ENCODE data around the gene GTF2IRD1. TPM values are rescaled to one million over a fixed set of nuclear protein-coding genes. Genes with fewer than 3 reads are reported as not detected.

The GTF2IRD1 gene
- total RNA-seq, 1 experiment from 2014 or later, result 42.9 TPM

DNA sequence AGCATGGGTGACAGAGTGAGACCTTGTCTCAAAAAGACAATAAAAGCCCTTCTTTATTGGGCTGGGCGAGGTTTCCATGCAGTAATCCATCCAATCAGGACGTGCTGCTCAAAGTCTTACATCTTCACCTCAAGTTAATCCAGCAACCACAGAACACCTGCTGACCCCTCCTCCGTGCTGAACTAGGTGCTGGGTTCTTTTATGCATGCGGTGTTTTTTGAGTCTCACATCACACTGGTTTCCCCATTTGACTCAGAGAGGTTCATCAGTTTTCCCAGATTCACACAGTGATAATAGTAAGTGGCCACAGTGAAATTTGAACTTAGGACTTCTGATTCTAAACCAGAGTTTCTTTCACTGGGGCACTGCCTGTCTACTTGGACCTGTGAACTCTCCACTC is 145.5 kb downstream of the GTF2IRD1 start (continued):
- TF ChIP-seq, protein P1, sequence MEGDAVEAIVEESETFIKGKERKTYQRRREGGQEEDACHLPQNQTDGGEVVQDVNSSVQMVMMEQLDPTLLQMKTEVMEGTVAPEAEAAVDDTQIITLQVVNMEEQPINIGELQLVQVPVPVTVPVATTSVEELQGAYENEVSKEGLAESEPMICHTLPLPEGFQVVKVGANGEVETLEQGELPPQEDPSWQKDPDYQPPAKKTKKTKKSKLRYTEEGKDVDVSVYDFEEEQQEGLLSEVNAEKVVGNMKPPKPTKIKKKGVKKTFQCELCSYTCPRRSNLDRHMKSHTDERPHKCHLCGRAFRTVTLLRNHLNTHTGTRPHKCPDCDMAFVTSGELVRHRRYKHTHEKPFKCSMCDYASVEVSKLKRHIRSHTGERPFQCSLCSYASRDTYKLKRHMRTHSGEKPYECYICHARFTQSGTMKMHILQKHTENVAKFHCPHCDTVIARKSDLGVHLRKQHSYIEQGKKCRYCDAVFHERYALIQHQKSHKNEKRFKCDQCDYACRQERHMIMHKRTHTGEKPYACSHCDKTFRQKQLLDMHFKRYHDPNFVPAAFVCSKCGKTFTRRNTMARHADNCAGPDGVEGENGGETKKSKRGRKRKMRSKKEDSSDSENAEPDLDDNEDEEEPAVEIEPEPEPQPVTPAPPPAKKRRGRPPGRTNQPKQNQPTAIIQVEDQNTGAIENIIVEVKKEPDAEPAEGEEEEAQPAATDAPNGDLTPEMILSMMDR (IDR thresholded peaks at IDR 0.05), result no peak
- TF ChIP-seq ZNF396 (CRISPR knock-in tag; IDR thresholded peaks at IDR 0.05; ENCODE audit: borderline replicate concordance) (no peak), NR3C1 (CRISPR knock-in tag; conservative IDR thresholded peaks at IDR 0.05; ENCODE audit: low read depth) (no peak)

DNA sequence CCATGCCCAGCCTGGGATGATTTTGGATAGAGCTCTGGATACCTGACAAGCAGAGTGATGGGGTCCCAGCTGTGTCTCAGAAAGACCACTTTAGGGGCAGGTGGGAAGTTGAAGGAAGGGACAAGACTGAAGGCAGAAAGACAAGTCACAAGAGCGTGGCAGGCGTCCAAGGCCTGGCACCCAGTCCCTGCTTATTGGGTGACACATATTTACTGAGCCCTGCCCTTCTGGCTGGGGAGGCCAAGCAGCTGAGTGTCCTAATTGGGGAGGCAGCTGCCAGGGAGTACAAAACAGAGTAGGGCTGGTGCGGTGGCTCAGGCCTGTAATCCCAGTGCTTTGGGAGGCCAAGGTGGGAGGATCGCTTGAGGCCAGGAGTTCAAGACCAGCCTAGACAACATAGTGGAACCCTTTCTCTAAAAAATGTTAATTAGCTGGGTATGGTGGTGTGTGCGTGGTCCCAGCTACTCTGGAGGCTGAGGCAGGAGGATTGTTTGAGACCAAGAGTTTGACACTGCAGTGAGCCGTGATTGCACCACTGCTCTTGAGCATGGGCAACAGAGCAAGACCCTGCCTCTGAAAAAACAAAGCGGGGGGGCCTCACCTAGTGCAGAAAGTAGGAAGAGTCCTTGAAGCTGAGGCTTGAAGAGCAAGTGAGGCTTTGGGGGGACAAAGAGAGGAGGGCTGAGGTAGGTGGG is 150.8 kb downstream of the GTF2IRD1 start:
- ATAC-seq, result no peak
- Mint-ChIP-seq H3K4me1 (peaks cover 8% of the 10 kb centered on the region), H3K4me3 (no peak overlapping the region), H3K27ac (0 out of 2 replicates have a peak overlapping the region, but pooled peaks have one; percentile 6), H3K36me3 (no peaks in the 10 kb centered on the region; the same call in 1 of the 2 replicates), H3K9me3 (no peaks in the 10 kb centered on the region), H3K27me3 (ENCODE audit: low read depth) (no peaks in the 10 kb centered on the region)
- DNase-seq (ENCODE audit: low spot score), result no peak
- ChIA-PET POLR2A (interaction anchor here (1.7 kb wide), 1 partner anchor 52 kb away, joined by 5 read pairs; no protein-coding TSS in a partner anchor), CTCF (interaction anchor here (1.2 kb wide), 1 partner anchor 199 kb away, joined by 3 read pairs; no protein-coding TSS in a partner anchor)
- no peak for TF ChIP-seq SMAD3 (CRISPR knock-in tag; IDR thresholded peaks at IDR 0.05; ENCODE audit: borderline replicate concordance)
- TF ChIP-seq, protein P2, sequence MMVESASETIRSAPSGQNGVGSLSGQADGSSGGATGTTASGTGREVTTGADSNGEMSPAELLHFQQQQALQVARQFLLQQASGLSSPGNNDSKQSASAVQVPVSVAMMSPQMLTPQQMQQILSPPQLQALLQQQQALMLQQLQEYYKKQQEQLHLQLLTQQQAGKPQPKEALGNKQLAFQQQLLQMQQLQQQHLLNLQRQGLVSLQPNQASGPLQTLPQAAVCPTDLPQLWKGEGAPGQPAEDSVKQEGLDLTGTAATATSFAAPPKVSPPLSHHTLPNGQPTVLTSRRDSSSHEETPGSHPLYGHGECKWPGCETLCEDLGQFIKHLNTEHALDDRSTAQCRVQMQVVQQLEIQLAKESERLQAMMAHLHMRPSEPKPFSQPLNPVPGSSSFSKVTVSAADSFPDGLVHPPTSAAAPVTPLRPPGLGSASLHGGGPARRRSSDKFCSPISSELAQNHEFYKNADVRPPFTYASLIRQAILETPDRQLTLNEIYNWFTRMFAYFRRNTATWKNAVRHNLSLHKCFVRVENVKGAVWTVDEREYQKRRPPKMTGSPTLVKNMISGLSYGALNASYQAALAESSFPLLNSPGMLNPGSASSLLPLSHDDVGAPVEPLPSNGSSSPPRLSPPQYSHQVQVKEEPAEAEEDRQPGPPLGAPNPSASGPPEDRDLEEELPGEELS (CRISPR knock-in tag; IDR thresholded peaks at IDR 0.05), result no peak
- TF ChIP-seq, protein P3, sequence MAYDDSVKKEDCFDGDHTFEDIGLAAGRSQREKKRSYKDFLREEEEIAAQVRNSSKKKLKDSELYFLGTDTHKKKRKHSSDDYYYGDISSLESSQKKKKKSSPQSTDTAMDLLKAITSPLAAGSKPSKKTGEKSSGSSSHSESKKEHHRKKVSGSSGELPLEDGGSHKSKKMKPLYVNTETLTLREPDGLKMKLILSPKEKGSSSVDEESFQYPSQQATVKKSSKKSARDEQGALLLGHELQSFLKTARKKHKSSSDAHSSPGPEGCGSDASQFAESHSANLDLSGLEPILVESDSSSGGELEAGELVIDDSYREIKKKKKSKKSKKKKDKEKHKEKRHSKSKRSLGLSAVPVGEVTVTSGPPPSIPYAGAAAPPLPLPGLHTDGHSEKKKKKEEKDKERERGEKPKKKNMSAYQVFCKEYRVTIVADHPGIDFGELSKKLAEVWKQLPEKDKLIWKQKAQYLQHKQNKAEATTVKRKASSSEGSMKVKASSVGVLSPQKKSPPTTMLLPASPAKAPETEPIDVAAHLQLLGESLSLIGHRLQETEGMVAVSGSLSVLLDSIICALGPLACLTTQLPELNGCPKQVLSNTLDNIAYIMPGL (CRISPR knock-in tag; IDR thresholded peaks at IDR 0.05), result no peak
- TF ChIP-seq ZNF121 (CRISPR knock-in tag; IDR thresholded peaks at IDR 0.05), result peak; percentile 53; the same call in 1 of the 2 replicates
- no peak for TF ChIP-seq ETV6 (CRISPR knock-in tag; IDR thresholded peaks at IDR 0.05)

DNA sequence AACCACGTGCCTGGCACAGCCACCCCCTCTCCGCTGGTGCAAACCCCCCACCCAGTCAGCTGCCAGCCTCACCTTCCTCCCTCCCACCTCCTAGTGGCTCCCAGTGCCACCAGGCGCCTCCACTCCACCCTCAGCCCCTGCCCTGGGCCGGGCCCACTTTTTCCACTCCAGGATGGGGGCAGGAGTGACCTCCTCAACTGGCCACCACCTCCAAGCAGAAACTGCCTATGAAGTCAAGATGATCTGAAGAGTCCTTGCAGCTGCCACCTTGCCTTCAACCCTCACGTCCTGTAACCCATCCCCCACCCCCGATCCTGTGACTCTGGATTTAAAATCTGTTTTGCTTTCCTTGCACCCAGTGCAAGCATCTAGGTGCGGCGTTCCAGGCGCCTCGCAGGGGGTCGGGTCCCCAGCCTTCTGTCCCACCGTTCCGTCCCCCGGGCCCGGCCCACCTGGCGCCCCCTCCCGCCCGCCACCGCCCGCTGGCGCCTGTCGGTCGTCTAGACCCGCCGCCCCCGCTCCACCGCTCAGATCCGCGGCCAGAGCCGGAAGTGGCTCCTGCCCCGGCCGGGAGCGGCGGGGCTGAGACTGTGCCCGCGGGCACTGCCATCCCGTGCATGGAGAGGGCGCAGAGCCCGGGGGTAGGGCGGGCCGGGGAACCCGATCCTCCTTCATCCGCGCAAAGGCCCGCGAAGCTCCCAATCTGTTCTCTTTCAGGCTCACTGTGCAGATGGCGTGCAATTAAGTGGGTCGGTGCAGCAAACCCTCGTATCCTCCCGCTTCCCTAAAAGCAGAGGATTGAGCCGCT is 152.6 kb downstream of the GTF2IRD1 start:
- Mint-ChIP-seq H3K27me3 (ENCODE audit: low read depth) (no peaks in the 10 kb centered on the region), H3K27ac (peak overlapping the region; percentile 65; the same call in 1 of the 2 replicates), H3K4me3 (peak overlapping the region; percentile 60), H3K36me3 (no peaks in the 10 kb centered on the region), H3K9me3 (no peaks in the 10 kb centered on the region), H3K4me1 (peaks cover 8% of the 10 kb centered on the region)
- ATAC-seq (peak; percentile 82), DNase-seq (ENCODE audit: low spot score) (peak; percentile 55)
- CTCF ChIA-PET, result interaction anchor here (0.6 to 1.5 kb wide), 6 partner anchors 11 to 624 kb away, joined by 4 to 5 read pairs (median 4); no protein-coding TSS in a partner anchor
- POLR2A ChIA-PET, result interaction anchor here (0.5 kb wide), 1 partner anchor 9 kb away, joined by 3 read pairs; no protein-coding TSS in a partner anchor
- TF ChIP-seq ATF1 (CRISPR knock-in tag; IDR thresholded peaks at IDR 0.05) (no peak), NR3C1 (CRISPR knock-in tag; conservative IDR thresholded peaks at IDR 0.05; ENCODE audit: low read depth) (no peak), GTF2I (CRISPR knock-in tag; conservative IDR thresholded peaks at IDR 0.05) (no peak; the same call in 1 of the 2 replicates), SOX15 (CRISPR knock-in tag; IDR thresholded peaks at IDR 0.05) (no peak), ELF4 (CRISPR knock-in tag; IDR thresholded peaks at IDR 0.05; ENCODE audit: low read depth) (no peak), NR2C2 (CRISPR knock-in tag; IDR thresholded peaks at IDR 0.05) (no peak), ZNF121 (CRISPR knock-in tag; IDR thresholded peaks at IDR 0.05) (peak; percentile 98; the same call in 1 of the 2 replicates), NFYB (CRISPR knock-in tag; conservative IDR thresholded peaks at IDR 0.05; ENCODE audit: low read depth) (no peak), TCF7 (CRISPR knock-in tag; IDR thresholded peaks at IDR 0.05; ENCODE audit: low read depth) (no peak), ETV6 (CRISPR knock-in tag; IDR thresholded peaks at IDR 0.05) (0 out of 2 replicates have a peak, but pooled peaks have one; percentile 40), EMX1 (CRISPR knock-in tag; IDR thresholded peaks at IDR 0.05) (no peak)
- TF ChIP-seq, protein P4, sequence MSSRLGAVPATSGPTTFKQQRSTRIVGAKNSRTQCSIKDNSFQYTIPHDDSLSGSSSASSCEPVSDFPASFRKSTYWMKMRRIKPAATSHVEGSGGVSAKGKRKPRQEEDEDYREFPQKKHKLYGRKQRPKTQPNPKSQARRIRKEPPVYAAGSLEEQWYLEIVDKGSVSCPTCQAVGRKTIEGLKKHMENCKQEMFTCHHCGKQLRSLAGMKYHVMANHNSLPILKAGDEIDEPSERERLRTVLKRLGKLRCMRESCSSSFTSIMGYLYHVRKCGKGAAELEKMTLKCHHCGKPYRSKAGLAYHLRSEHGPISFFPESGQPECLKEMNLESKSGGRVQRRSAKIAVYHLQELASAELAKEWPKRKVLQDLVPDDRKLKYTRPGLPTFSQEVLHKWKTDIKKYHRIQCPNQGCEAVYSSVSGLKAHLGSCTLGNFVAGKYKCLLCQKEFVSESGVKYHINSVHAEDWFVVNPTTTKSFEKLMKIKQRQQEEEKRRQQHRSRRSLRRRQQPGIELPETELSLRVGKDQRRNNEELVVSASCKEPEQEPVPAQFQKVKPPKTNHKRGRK (CRISPR knock-in tag; IDR thresholded peaks at IDR 0.05; ENCODE audit: borderline replicate concordance), result no peak
- TF ChIP-seq, protein P5, sequence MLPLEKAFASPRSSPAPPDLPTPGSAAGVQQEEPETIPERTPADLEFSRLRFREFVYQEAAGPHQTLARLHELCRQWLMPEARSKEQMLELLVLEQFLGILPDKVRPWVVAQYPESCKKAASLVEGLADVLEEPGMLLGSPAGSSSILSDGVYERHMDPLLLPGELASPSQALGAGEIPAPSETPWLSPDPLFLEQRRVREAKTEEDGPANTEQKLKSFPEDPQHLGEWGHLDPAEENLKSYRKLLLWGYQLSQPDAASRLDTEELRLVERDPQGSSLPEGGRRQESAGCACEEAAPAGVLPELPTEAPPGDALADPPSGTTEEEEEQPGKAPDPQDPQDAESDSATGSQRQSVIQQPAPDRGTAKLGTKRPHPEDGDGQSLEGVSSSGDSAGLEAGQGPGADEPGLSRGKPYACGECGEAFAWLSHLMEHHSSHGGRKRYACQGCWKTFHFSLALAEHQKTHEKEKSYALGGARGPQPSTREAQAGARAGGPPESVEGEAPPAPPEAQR (CRISPR knock-in tag; IDR thresholded peaks at IDR 0.05), result no peak
- TF ChIP-seq, protein P6, sequence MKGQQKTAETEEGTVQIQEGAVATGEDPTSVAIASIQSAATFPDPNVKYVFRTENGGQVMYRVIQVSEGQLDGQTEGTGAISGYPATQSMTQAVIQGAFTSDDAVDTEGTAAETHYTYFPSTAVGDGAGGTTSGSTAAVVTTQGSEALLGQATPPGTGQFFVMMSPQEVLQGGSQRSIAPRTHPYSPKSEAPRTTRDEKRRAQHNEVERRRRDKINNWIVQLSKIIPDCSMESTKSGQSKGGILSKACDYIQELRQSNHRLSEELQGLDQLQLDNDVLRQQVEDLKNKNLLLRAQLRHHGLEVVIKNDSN (CRISPR knock-in tag; IDR thresholded peaks at IDR 0.05), result no peak
- TF ChIP-seq, protein P7, sequence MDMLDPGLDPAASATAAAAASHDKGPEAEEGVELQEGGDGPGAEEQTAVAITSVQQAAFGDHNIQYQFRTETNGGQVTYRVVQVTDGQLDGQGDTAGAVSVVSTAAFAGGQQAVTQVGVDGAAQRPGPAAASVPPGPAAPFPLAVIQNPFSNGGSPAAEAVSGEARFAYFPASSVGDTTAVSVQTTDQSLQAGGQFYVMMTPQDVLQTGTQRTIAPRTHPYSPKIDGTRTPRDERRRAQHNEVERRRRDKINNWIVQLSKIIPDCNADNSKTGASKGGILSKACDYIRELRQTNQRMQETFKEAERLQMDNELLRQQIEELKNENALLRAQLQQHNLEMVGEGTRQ (CRISPR knock-in tag; IDR thresholded peaks at IDR 0.05), result no peak
